Keratinocyte (primary cell): ENCODE results near the gene TTLL5. TPM values are rescaled to one million over a fixed set of nuclear protein-coding genes. Genes with fewer than 3 reads are reported as not detected.

Experiments
- DNase-seq: peaks from one replicate; pipeline ENCODE4 v3.0.0-alpha.2; 2011; ENCODE audit warnings: low read depth, missing footprints, low spot score
- FAIRE-seq: peaks from 2 replicates; lab custom pipeline; 2011; peaks lifted over from hg19 to GRCh38; lab: Jason Lieb, UNC
- H2AFZ ChIP-seq: 2 replicates; pipeline ENCODE4 v1.6.0; 2012; ENCODE audit warnings: low read length, control low read depth, inconsistent platforms; ENCODE audit not compliant: control insufficient read depth
- H3K27ac ChIP-seq: 2 replicates; pipeline ENCODE4 v1.5.1; 2011; ENCODE audit warnings: low read length; ENCODE audit not compliant: control insufficient read depth, insufficient read depth
- H3K27me3 ChIP-seq: 3 replicates; pipeline ENCODE4 v1.6.0; 2011; ENCODE audit warnings: low read length; ENCODE audit not compliant: control insufficient read depth, insufficient read depth; ENCODE audit errors: extremely low read depth
- H3K36me3 ChIP-seq, 2 experiments: 2 replicates in 1 of 2; 3 replicates in 1 of 2; pipeline ENCODE4 v1.5.1; 2011; ENCODE audit warnings: low read length in 2 of 2, mild to moderate bottlenecking in 1 of 2; ENCODE audit not compliant: control insufficient read depth in 2 of 2, insufficient read depth in 2 of 2; ENCODE audit errors: extremely low read depth in 1 of 2
- H3K4me1 ChIP-seq: 3 replicates; pipeline ENCODE4 v1.5.1; 2011; ENCODE audit warnings: low read length; ENCODE audit not compliant: control insufficient read depth, insufficient read depth; ENCODE audit errors: extremely low read depth
- H3K4me2 ChIP-seq: 3 replicates; pipeline ENCODE4 v1.6.0; 2011; ENCODE audit warnings: low read depth, low read length; ENCODE audit not compliant: control insufficient read depth, insufficient read depth; ENCODE audit errors: extremely low read depth
- H3K4me3 ChIP-seq, 3 experiments: fragments of 200-600 bp in 1 of 3; sonication (generic) in 1 of 3; 2 replicates in 2 of 3; 3 replicates in 1 of 3; pipeline ENCODE4 v1.5.1; 2011 to 2016; ENCODE audit warnings: low read length in 3 of 3, mild to moderate bottlenecking in 3 of 3, control low read depth in 2 of 3, inconsistent platforms in 1 of 3, low read depth in 1 of 3, mixed read lengths in 1 of 3, mixed run types in 1 of 3, moderate library complexity in 1 of 3; ENCODE audit not compliant: control insufficient read depth in 2 of 3, insufficient read depth in 2 of 3; ENCODE audit errors: extremely low read depth in 1 of 3
- H3K79me2 ChIP-seq: 2 replicates; pipeline ENCODE4 v1.6.0; 2012; ENCODE audit warnings: low read length; ENCODE audit not compliant: control insufficient read depth, insufficient read depth
- H3K9ac ChIP-seq: 3 replicates; pipeline ENCODE4 v1.6.0; 2011; ENCODE audit warnings: low read length; ENCODE audit not compliant: control insufficient read depth, insufficient read depth; ENCODE audit errors: extremely low read depth
- H3K9me1 ChIP-seq: 3 replicates; pipeline ENCODE4 v1.6.0; 2011; ENCODE audit warnings: low read length; ENCODE audit not compliant: control insufficient read depth, insufficient read depth; ENCODE audit errors: extremely low read depth
- H3K9me3 ChIP-seq: 2 replicates; pipeline ENCODE4 v1.5.1; 2012; ENCODE audit warnings: low read depth, low read length; ENCODE audit not compliant: control insufficient read depth
- H4K20me1 ChIP-seq: 3 replicates; pipeline ENCODE4 v1.6.0; 2011; ENCODE audit warnings: low read length; ENCODE audit not compliant: control insufficient read depth, insufficient read depth; ENCODE audit errors: extremely low read depth
- EZH2 ChIP-seq: IDR thresholded peaks from one replicate; pipeline ENCODE4 v1.6.1; 2012; ENCODE audit warnings: inconsistent platforms, mild to moderate bottlenecking, low read length, moderate library complexity
- dilution Hi-C: fragments of 300-500 bp; cut with MboI; formaldehyde crosslinking; loops from one replicate; pipeline ENCODE4 v1.7.0; 2020; ENCODE audit warnings: low sequenced_read_pairs; ENCODE audit not compliant: extremely low pct_ligation_motif_present
- polyA plus RNA-seq, 5 experiments: library from polyadenylated mRNA; depleted of rRNA in 3 of 5; stranded (reverse) in 3 of 5; stranded (forward) in 1 of 5; unstranded in 1 of 5; fragments of >200 nt; gene quantifications; 1 replicate in 1 of 5; 2 replicates in 3 of 5; 3 replicates in 1 of 5; pipeline versions ENCODE4 v1.2.1 to v1.2.3, GENCODE V29; 2011 to 2012; ENCODE audit warnings: missing spikeins in 2 of 5, low read depth in 1 of 5, low replicate concordance in 1 of 5
- TF ChIP-seq, protein P1 (sequence below), 3 experiments: IDR thresholded peaks in 1 of 3; conservative IDR thresholded peaks in 1 of 3; optimal IDR thresholded peaks in 1 of 3; 2 replicates in 2 of 3; 3 replicates in 1 of 3; pipeline versions ENCODE3 to v1.5.1; 2011; ENCODE audit warnings: low read length in 3 of 3, mild to moderate bottlenecking in 3 of 3, moderate library complexity in 2 of 3, control low read depth in 1 of 3, inconsistent platforms in 1 of 3; ENCODE audit not compliant: insufficient read depth in 2 of 3; ENCODE audit errors: extremely low read depth in 1 of 3

TTLL5 gene
- polyA plus RNA-seq, 1 donor (not counting 4 experiments of a cell fraction or from before 2014, with no cell fraction given) = 20.7 TPM

- Histone ChIP-seq H3K4me3 (no peak overlapping the region), H4K20me1 (no peaks in the 10 kb centered on the region)
These were observed 41.1 kb downstream of the TTLL5 start for GRCh38 chr14:75702122-75702521.

DNA sequence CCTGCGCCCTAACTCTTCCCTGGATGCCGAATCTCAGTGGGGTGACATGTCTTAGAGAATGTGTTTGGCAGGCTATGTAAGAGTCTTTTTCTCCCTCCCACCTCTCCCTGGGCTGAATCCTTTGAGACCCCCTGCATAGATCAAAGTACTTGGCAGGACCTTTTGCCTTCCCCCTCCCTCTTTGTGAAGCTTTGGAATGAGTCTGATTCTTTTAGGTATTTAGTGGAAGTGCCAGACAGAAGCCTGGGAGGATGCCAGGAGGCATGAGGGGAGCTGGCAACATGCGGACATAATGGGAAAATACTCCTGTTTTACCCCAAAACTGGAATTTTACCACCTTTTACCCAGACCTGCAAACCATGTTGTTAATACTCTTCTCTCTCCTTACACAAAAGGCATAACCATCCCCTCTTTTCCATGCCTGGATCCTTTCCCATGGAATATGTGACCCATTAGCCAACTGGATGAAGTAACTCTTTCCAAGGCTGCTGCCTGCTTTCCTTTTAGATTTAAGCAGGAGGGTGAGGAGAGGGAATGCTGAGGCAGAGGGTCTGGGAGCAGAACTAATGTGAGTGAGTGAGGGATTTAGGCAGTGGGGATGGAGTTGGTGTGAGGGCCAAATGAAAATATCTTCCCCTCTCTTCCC lies 41.7 kb downstream of the TTLL5 start:
- Histone ChIP-seq H3K9me1 (no peaks in the 10 kb centered on the region), H3K9me3 (no peaks in the 10 kb centered on the region), H3K27ac (no peak overlapping the region), H2AFZ (no peak overlapping the region), H3K36me3 (peaks cover 9 to 11% of the 10 kb centered on the region in 2 experiments), H3K4me1 (no peaks in the 10 kb centered on the region), H3K27me3 (no peaks in the 10 kb centered on the region), H3K4me2 (no peak overlapping the region), H3K4me3 (no peak overlapping the region), H3K79me2 (no peaks in the 10 kb centered on the region), H4K20me1 (no peaks in the 10 kb centered on the region), H3K9ac (no peak overlapping the region)
- no peak for DNase-seq
- no peak for FAIRE-seq
- TF ChIP-seq, protein P1, sequence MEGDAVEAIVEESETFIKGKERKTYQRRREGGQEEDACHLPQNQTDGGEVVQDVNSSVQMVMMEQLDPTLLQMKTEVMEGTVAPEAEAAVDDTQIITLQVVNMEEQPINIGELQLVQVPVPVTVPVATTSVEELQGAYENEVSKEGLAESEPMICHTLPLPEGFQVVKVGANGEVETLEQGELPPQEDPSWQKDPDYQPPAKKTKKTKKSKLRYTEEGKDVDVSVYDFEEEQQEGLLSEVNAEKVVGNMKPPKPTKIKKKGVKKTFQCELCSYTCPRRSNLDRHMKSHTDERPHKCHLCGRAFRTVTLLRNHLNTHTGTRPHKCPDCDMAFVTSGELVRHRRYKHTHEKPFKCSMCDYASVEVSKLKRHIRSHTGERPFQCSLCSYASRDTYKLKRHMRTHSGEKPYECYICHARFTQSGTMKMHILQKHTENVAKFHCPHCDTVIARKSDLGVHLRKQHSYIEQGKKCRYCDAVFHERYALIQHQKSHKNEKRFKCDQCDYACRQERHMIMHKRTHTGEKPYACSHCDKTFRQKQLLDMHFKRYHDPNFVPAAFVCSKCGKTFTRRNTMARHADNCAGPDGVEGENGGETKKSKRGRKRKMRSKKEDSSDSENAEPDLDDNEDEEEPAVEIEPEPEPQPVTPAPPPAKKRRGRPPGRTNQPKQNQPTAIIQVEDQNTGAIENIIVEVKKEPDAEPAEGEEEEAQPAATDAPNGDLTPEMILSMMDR (optimal IDR thresholded peaks at IDR 0.05 in 1 of 3, IDR thresholded peaks at IDR 0.05 in 1 of 3, conservative IDR thresholded peaks at IDR 0.05 in 1 of 3; ENCODE audit: extremely low read depth in 1 of 3, insufficient read depth in 2 of 3, low read length in 3 of 3) = no peak
- no peak for TF ChIP-seq EZH2
- dilution Hi-C loops = no loop called here

More at GRCh38 chr14:75702122-75702521, 41.1 kb downstream of the TTLL5 start:
- Histone ChIP-seq H3K36me3 (peaks cover 9 to 11% of the 10 kb centered on the region in 2 experiments), H3K79me2 (no peaks in the 10 kb centered on the region), H2AFZ (no peak overlapping the region), H3K9me3 (no peaks in the 10 kb centered on the region), H3K4me2 (no peak overlapping the region), H3K27ac (no peak overlapping the region), H3K9me1 (no peaks in the 10 kb centered on the region), H3K9ac (no peak overlapping the region), H3K27me3 (no peaks in the 10 kb centered on the region), H3K4me1 (no peaks in the 10 kb centered on the region)
- no peak for TF ChIP-seq EZH2
- TF ChIP-seq, protein P1 (optimal IDR thresholded peaks at IDR 0.05 in 1 of 3, IDR thresholded peaks at IDR 0.05 in 1 of 3, conservative IDR thresholded peaks at IDR 0.05 in 1 of 3; ENCODE audit: extremely low read depth in 1 of 3, insufficient read depth in 2 of 3, low read length in 3 of 3) = no peak
- dilution Hi-C loops = no loop called here
- FAIRE-seq (no peak), DNase-seq (no peak)
